ENCODE data around the gene SCARB2. TPM values are rescaled to one million over a fixed set of nuclear protein-coding genes. Genes with fewer than 3 reads are reported as not detected.
A peak's percentile ranks its signal among the peaks of the same experiment; 100 is the strongest.
"Not testable (repeated sequence)": the region's sequence is repeated elsewhere in the genome, so short reads cannot be mapped to it uniquely, and the experiment has no call there.

The SCARB2 gene
- total and polyA plus RNA-seq, 12 donors, result 41.5 to 179 (median 134) TPM

- TF ChIP-seq POLR2A (IDR thresholded peaks at IDR 0.05), result peak; percentile 18 to 19
- TF ChIP-seq CTCF (IDR thresholded peaks at IDR 0.05), result peak in 2 of 6 experiments; percentile 37 to 39
- intact Hi-C loops (cut with DNase I), result loop anchor here (10.0 kb wide), 2 partner anchors 67 to 123 kb away; no protein-coding TSS in a partner anchor
- 6 to 17% (median 7%) methylated on average over 23 to 68 of the region's 68 CpGs for WGBS, 4 donors
- no peaks in the 10 kb centered on the region for H3K27me3 ChIP-seq
- DNase-seq, result peak; percentile 79 to 92 (median 83)
- H3K4me1 ChIP-seq (replicated peaks in 1 of 2), result peaks cover 4 to 7% of the 10 kb centered on the region in 2 donors
- no peaks in the 10 kb centered on the region for H3K36me3 ChIP-seq (replicated peaks in 1 of 2)
- H3K4me3 ChIP-seq, result peak within 1 kb of the TSS; percentile 22 to 64 (median 44)
- no peaks in the 10 kb centered on the region for H3K9me3 ChIP-seq (replicated peaks in 1 of 3)
- peak within 1 kb of the TSS in 1 of 5 donors; percentile 59 for H3K27ac ChIP-seq
Measured at GRCh38 chr4:76251441-76252270, 38.0 kb upstream of the SCARB2 start, which contains the start of gene FAM47E. FAM47E (plus strand) TSS chr4:76251721; CDS start chr4:76251747, 26 bp downstream.

GRCh38 chr4:76250962-76251361 lies 37.3 kb upstream of the SCARB2 start:
- Histone ChIP-seq H3K27me3 (no peaks in the 10 kb centered on the region), H3K36me3 (replicated peaks in 1 of 2) (no peaks in the 10 kb centered on the region), H3K27ac (peak overlapping the region in 1 of 5 donors; percentile 59), H3K4me3 (peak overlapping the region in 3 of 4 donors; percentile 42 to 64 (median 45)), H3K4me1 (replicated peaks in 1 of 2) (peaks cover 4 to 7% of the 10 kb centered on the region in 2 donors), H3K9me3 (replicated peaks in 1 of 3) (no peaks in the 10 kb centered on the region)
- intact Hi-C loops (cut with DNase I), result loop anchor here (10.0 kb wide), 2 partner anchors 66 to 124 kb away; no protein-coding TSS in a partner anchor
- DNase-seq, result peak in 1 of 7 donors; percentile 2
- no peak for TF ChIP-seq POLR2A (IDR thresholded peaks at IDR 0.05)
- TF ChIP-seq CTCF (IDR thresholded peaks at IDR 0.05), result no peak
- WGBS, 4 donors, result 8 to 16% (median 11%) methylated on average over 6 of the region's 6 CpGs

- Histone ChIP-seq H3K27me3 (no peaks in the 10 kb centered on the region), H3K27ac (no peak overlapping the region), H3K9me3 (replicated peaks in 1 of 3) (no peaks in the 10 kb centered on the region), H3K4me3 (no peak overlapping the region), H3K36me3 (replicated peaks in 1 of 2) (no peaks in the 10 kb centered on the region), H3K4me1 (replicated peaks in 1 of 2) (peaks cover 4 to 7% of the 10 kb centered on the region in 2 donors)
- TF ChIP-seq POLR2A (IDR thresholded peaks at IDR 0.05) (no peak), CTCF (IDR thresholded peaks at IDR 0.05) (no peak)
- no peak for DNase-seq
- intact Hi-C loops (cut with DNase I), result no loop called here
Measured at GRCh38 chr4:76246852-76247251, 33.2 kb upstream of the SCARB2 start.

- Histone ChIP-seq H3K27me3 (no peaks in the 10 kb centered on the region), H3K9me3 (replicated peaks in 1 of 3) (no peaks in the 10 kb centered on the region), H3K4me3 (no peak overlapping the region), H3K4me1 (replicated peaks in 1 of 2) (peaks cover 2 to 4% of the 10 kb centered on the region in 2 donors), H3K36me3 (replicated peaks in 1 of 2) (no peaks in the 10 kb centered on the region), H3K27ac (no peak overlapping the region)
- 29 to 67% (median 63%) methylated on average over 1 of the region's 1 CpG for WGBS, 4 donors
- no peak for DNase-seq
- intact Hi-C loops (cut with DNase I), result no loop called here
- no peak for TF ChIP-seq POLR2A (IDR thresholded peaks at IDR 0.05)
- TF ChIP-seq CTCF (IDR thresholded peaks at IDR 0.05), result no peak
Measured at GRCh38 chr4:76246025-76246424, 32.4 kb upstream of the SCARB2 start.

- intact Hi-C loops (cut with DNase I); H3K36me3 ChIP-seq (replicated peaks in 1 of 2); H3K27ac ChIP-seq; DNase-seq; H3K4me1 ChIP-seq (replicated peaks in 1 of 2); H3K27me3 ChIP-seq; H3K4me3 ChIP-seq; H3K9me3 ChIP-seq (replicated peaks in 1 of 3): not testable (repeated sequence)
- WGBS, 4 donors, result 86 to 92% (median 89%) methylated on average over 2 of the region's 2 CpGs
Measured at GRCh38 chr4:76243877-76244276, 30.3 kb upstream of the SCARB2 start.
